Measurements from ENCODE around the gene RBFOX2. TPM values are rescaled to one million over a fixed set of nuclear protein-coding genes. Genes with fewer than 3 reads are reported as not detected.

RBFOX2 gene
- total and polyA plus RNA-seq, 4 donors: 29.9 to 152 (median 80.0) TPM

DNA sequence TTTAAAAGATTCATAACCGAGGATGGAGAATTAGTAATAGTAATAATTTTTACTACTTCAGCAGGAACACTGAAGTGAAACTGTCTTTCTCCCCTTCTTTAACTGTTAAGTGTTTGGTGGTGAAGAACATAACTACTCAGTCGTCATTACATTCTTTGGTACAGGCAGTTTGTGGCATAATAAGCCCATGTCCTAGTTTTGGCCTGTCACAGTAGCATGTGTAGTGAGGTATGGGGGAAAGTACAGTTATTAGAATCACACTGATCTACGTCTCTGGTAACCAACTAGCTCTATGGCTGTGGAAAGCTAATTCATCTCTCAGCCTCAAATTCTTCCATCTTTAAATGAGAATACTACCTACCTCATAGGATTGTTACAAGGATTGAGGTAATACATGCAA, 71.8 kb downstream of the RBFOX2 start:
- Histone ChIP-seq H3K9me3 (ENCODE audit: control insufficient read depth, low read length) (no peaks in the 10 kb centered on the region), H3K4me3 (ENCODE audit: low read length in 2 of 2) (no peak overlapping the region), H3K27ac (ENCODE audit: low read depth in 1 of 2, low read length in 2 of 2) (no peak overlapping the region), H3K36me3 (ENCODE audit: control insufficient read depth in 1 of 2, insufficient read depth in 2 of 2, low read length in 1 of 2) (no peaks in the 10 kb centered on the region), H3K27me3 (ENCODE audit: control insufficient read depth in 1 of 2, insufficient read depth in 2 of 2, low read length in 1 of 2) (no peaks in the 10 kb centered on the region), H3K4me1 (ENCODE audit: control insufficient read depth in 1 of 2, insufficient read depth in 2 of 2, low read length in 2 of 2) (peaks cover 0 to 4% of the 10 kb centered on the region in 2 donors)
- intact Hi-C loops (cut with DNase I): no loop called here
- ATAC-seq (ENCODE audit: low FRiP score) (no peak), DNase-seq (no peak)
- 39 to 50% methylated on average over 3 of the region's 3 CpGs for WGBS, 2 donors

DNA sequence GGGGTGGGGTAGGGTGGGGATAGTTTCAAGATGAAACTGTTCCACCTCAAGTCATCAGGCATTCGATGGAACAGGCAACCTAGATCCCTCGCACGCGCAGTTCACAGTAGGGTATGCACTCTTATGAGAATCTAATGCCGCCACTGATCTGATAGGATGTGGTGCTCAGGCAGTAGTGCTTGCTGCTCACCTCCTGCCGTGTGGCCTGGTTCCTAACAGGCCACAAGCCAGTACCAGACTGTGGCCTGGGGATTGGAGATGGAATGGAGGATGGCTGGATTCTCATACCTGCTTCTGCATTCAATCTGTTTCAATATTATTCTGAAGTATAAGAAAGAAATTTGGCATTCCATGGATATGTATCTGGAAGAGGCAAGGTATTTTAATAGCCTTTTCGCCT, 73.1 kb downstream of the RBFOX2 start:
- Histone ChIP-seq H3K4me3 (ENCODE audit: low read length in 2 of 2) (no peak overlapping the region), H3K27ac (ENCODE audit: low read depth in 1 of 2, low read length in 2 of 2) (no peak overlapping the region), H3K4me1 (ENCODE audit: control insufficient read depth in 1 of 2, insufficient read depth in 2 of 2, low read length in 2 of 2) (peaks cover 0 to 6% of the 10 kb centered on the region in 2 donors), H3K27me3 (ENCODE audit: control insufficient read depth in 1 of 2, insufficient read depth in 2 of 2, low read length in 1 of 2) (no peaks in the 10 kb centered on the region), H3K9me3 (ENCODE audit: control insufficient read depth, low read length) (no peaks in the 10 kb centered on the region), H3K36me3 (ENCODE audit: control insufficient read depth in 1 of 2, insufficient read depth in 2 of 2, low read length in 1 of 2) (no peaks in the 10 kb centered on the region)
- intact Hi-C loops (cut with DNase I): no loop called here
- ATAC-seq (ENCODE audit: low FRiP score): no peak
- WGBS, 2 donors: 88 to 96% methylated on average over 7 of the region's 7 CpGs
- DNase-seq: no peak

DNA sequence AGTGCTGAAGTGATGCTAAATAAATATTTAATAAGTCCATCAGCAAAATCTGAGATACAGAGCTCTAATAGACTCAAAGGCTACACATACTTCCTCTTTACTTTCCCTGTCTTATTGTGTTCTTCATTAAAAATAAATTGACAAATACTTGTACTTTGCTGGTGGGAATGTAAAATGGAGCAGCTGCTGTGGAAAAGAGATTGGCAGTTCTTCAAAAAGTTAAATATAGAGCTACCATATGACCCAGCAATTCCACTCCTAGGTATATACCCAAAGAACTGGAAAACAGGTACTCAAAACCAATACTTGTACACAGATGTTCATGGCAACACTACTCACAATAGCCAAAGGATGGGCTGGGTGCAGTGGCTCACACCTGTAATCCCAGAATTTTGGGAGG, 76.0 kb downstream of the RBFOX2 start:
- ATAC-seq (ENCODE audit: low FRiP score) (no peak), DNase-seq (no peak)
- Histone ChIP-seq H3K27ac (ENCODE audit: low read depth in 1 of 2, low read length in 2 of 2) (no peak overlapping the region), H3K4me3 (ENCODE audit: low read length in 2 of 2) (no peak overlapping the region), H3K4me1 (ENCODE audit: control insufficient read depth in 1 of 2, insufficient read depth in 2 of 2, low read length in 2 of 2) (peaks cover 0 to 4% of the 10 kb centered on the region in 2 donors), H3K9me3 (ENCODE audit: control insufficient read depth, low read length) (no peaks in the 10 kb centered on the region), H3K27me3 (ENCODE audit: control insufficient read depth in 1 of 2, insufficient read depth in 2 of 2, low read length in 1 of 2) (no peaks in the 10 kb centered on the region), H3K36me3 (ENCODE audit: control insufficient read depth in 1 of 2, insufficient read depth in 2 of 2, low read length in 1 of 2) (no peaks in the 10 kb centered on the region)
- intact Hi-C loops (cut with DNase I): no loop called here

DNA sequence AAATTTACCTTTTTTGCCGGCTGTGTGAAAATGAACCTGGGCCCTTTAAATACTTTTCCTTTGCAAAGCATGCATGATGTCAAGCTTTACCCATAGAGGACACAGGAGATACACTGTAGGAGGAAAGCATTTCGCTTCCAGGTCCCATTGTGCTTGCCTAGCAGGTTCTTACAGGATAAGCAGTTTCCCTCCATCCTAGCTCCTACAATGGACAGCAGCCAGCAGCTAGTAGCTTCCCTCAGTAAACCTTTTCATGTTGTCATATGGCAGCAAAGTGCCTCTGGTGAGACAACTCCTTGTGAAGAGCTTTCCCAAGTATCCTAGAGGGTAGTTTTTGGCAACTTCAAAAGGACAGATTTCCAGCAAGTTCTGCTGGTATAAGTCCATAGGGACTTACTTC, 78.4 kb downstream of the RBFOX2 start:
- no peak for ATAC-seq (ENCODE audit: low FRiP score)
- H3K27me3 ChIP-seq (ENCODE audit: control insufficient read depth in 1 of 2, insufficient read depth in 2 of 2, low read length in 1 of 2): no peaks in the 10 kb centered on the region
- no peak for DNase-seq
- WGBS, 2 donors: 91 to 96% methylated on average over 2 of the region's 2 CpGs
- no peaks in the 10 kb centered on the region for H3K9me3 ChIP-seq (ENCODE audit: control insufficient read depth, low read length)
- H3K27ac ChIP-seq (ENCODE audit: low read depth in 1 of 2, low read length in 2 of 2): no peak overlapping the region
- no peaks in the 10 kb centered on the region for H3K36me3 ChIP-seq (ENCODE audit: control insufficient read depth in 1 of 2, insufficient read depth in 2 of 2, low read length in 1 of 2)
- no peak overlapping the region for H3K4me3 ChIP-seq (ENCODE audit: low read length in 2 of 2)
- H3K4me1 ChIP-seq (ENCODE audit: control insufficient read depth in 1 of 2, insufficient read depth in 2 of 2, low read length in 2 of 2): peaks cover 0 to 4% of the 10 kb centered on the region in 2 donors
- intact Hi-C loops (cut with DNase I): no loop called here

DNA sequence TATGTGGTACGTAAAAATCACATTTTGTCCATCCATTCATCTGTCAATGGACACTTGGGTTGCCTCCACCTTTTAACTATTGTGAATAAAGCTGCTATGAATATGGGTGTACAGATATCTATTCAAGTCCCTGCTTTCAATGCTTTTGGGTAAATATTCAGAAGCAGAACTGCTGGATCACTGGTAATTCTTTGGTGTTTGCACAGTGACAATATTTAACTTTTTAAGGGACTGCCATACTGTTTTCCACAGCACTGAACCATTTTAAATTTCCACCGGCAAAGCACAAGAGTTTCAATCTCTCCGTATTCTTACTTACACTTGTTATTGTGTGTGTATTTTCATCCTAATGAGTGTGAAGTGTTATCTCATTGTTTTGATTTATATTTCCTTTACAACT, 79.4 kb downstream of the RBFOX2 start:
- DNase-seq: no peak
- no peak overlapping the region for H3K4me3 ChIP-seq (ENCODE audit: low read length in 2 of 2)
- peaks cover 0 to 4% of the 10 kb centered on the region in 2 donors for H3K4me1 ChIP-seq (ENCODE audit: control insufficient read depth in 1 of 2, insufficient read depth in 2 of 2, low read length in 2 of 2)
- H3K27ac ChIP-seq (ENCODE audit: low read depth in 1 of 2, low read length in 2 of 2): no peak overlapping the region
- H3K27me3 ChIP-seq (ENCODE audit: control insufficient read depth in 1 of 2, insufficient read depth in 2 of 2, low read length in 1 of 2): no peaks in the 10 kb centered on the region
- H3K9me3 ChIP-seq (ENCODE audit: control insufficient read depth, low read length): no peaks in the 10 kb centered on the region
- intact Hi-C loops (cut with DNase I): no loop called here
- ATAC-seq (ENCODE audit: low FRiP score): no peak
- 97 to 98% methylated on average over 3 of the region's 3 CpGs for WGBS, 2 donors
- no peaks in the 10 kb centered on the region for H3K36me3 ChIP-seq (ENCODE audit: control insufficient read depth in 1 of 2, insufficient read depth in 2 of 2, low read length in 1 of 2)

DNA sequence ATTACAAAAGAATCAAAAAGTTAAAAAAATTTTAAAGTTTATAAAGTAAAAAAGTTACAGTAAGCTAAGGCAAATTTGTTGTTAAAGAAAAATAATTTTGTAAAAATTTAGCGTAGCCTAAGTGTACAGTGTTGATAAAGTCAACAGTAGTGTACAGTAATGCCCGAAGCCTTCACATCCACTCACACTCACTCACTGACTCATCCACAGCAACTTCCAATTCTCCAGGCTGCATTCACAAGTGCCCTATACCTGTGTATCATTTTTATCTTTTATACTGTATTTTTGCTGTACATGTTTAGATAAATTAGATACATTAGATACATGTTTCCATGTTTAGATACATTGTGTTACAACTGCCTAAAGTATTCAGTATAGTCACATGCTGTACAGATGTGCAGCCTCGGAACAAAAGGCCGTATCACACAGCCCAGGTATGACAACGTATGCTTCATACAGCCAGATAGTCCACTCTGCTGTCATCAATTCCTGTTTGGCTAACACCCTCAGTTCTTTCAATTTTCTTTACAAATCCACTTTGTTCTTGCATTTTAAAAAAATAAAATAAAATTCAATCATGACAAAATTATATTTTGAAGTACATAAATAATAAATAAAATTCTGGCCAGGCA, 80.7 kb downstream of the RBFOX2 start:
- WGBS, 2 donors: 89 to 92% methylated on average over 5 of the region's 5 CpGs
- Histone ChIP-seq H3K9me3 (ENCODE audit: control insufficient read depth, low read length) (no peaks in the 10 kb centered on the region), H3K36me3 (ENCODE audit: control insufficient read depth in 1 of 2, insufficient read depth in 2 of 2, low read length in 1 of 2) (no peaks in the 10 kb centered on the region), H3K27ac (ENCODE audit: low read depth in 1 of 2, low read length in 2 of 2) (no peak overlapping the region), H3K27me3 (ENCODE audit: control insufficient read depth in 1 of 2, insufficient read depth in 2 of 2, low read length in 1 of 2) (no peaks in the 10 kb centered on the region), H3K4me1 (ENCODE audit: control insufficient read depth in 1 of 2, insufficient read depth in 2 of 2, low read length in 2 of 2) (peaks cover 0 to 4% of the 10 kb centered on the region in 2 donors), H3K4me3 (ENCODE audit: low read length in 2 of 2) (no peak overlapping the region)
- ATAC-seq (ENCODE audit: low FRiP score): no peak
- no peak for DNase-seq
- intact Hi-C loops (cut with DNase I): no loop called here

DNA sequence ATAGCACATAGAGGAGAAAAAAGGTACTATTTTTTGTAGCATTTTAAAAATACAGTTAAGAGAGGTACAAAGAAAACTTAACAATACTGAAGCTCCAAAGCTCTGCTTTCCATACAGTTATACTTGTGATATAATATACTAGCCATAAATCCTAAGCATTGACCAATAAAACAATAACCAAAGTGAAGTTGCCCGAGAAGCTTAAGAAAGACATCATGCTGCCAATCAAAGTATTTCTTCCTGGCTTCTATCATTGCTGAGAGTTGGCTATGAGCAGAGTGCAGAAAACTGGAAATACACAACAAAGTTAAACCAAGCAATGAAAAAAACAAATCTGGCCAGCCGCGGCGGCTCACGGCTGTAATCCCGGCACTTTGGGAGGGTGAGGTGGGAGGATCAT, 84.2 kb downstream of the RBFOX2 start:
- H3K27me3 ChIP-seq (ENCODE audit: control insufficient read depth in 1 of 2, insufficient read depth in 2 of 2, low read length in 1 of 2): no peaks in the 10 kb centered on the region
- ATAC-seq (ENCODE audit: low FRiP score) (no peak), DNase-seq (no peak)
- H3K27ac ChIP-seq (ENCODE audit: low read depth in 1 of 2, low read length in 2 of 2): no peak overlapping the region
- 24 to 34% methylated on average over 6 of the region's 6 CpGs for WGBS, 2 donors
- no peak overlapping the region for H3K4me3 ChIP-seq (ENCODE audit: low read length in 2 of 2)
- no peaks in the 10 kb centered on the region for H3K4me1 ChIP-seq (ENCODE audit: control insufficient read depth in 1 of 2, insufficient read depth in 2 of 2, low read length in 2 of 2)
- intact Hi-C loops (cut with DNase I): no loop called here
- H3K9me3 ChIP-seq (ENCODE audit: control insufficient read depth, low read length): no peaks in the 10 kb centered on the region
- no peaks in the 10 kb centered on the region for H3K36me3 ChIP-seq (ENCODE audit: control insufficient read depth in 1 of 2, insufficient read depth in 2 of 2, low read length in 1 of 2)

DNA sequence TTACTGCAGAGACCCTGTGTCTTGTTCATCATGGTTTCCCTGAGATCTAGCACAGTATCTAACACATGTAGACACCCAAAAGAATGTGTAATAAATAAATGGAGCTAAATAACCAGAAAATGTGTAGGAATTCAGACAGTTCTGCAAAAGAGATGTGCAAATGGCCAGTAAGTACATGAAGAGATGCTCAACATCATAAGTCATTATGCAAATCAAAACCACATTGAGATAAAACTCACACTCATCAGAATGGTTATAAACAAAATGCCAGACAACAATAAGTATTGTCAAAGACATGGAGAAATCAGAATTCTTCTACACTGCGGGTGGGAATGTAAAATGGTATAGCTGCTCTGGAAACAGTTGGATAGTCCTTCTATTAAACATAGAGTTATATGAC, 88.5 kb downstream of the RBFOX2 start:
- Histone ChIP-seq H3K27ac (ENCODE audit: low read depth in 1 of 2, low read length in 2 of 2) (no peak overlapping the region), H3K4me1 (ENCODE audit: control insufficient read depth in 1 of 2, insufficient read depth in 2 of 2, low read length in 2 of 2) (no peaks in the 10 kb centered on the region), H3K27me3 (ENCODE audit: control insufficient read depth in 1 of 2, insufficient read depth in 2 of 2, low read length in 1 of 2) (no peaks in the 10 kb centered on the region), H3K36me3 (ENCODE audit: control insufficient read depth in 1 of 2, insufficient read depth in 2 of 2, low read length in 1 of 2) (no peaks in the 10 kb centered on the region), H3K9me3 (ENCODE audit: control insufficient read depth, low read length) (no peaks in the 10 kb centered on the region), H3K4me3 (ENCODE audit: low read length in 2 of 2) (no peak overlapping the region)
- ATAC-seq (ENCODE audit: low FRiP score) (no peak), DNase-seq (no peak)
- WGBS, 2 donors: 97% methylated on average over 1 of the region's 1 CpG
- intact Hi-C loops (cut with DNase I): no loop called here

DNA sequence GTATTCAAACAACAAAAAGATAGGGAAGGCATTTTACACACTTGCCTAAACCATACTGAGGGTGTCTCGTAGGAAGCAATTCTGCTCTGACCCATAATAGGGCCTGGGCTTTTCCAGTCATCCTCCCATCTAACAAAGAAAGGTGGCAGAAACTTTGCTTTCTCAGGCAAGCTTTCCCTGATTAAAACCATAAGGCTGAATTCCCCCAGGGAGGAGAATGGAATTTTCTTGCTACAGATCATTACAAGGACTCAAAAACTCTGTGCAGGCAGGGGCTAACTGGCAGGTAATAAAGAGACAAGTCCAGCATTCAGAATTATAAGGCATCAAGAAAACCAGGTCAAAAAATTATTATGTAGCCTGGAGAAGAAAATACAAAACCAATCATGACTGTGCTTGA, 90.4 kb downstream of the RBFOX2 start:
- Histone ChIP-seq H3K27me3 (ENCODE audit: control insufficient read depth in 1 of 2, insufficient read depth in 2 of 2, low read length in 1 of 2) (no peaks in the 10 kb centered on the region), H3K4me3 (ENCODE audit: low read length in 2 of 2) (no peak overlapping the region), H3K4me1 (ENCODE audit: control insufficient read depth in 1 of 2, insufficient read depth in 2 of 2, low read length in 2 of 2) (no peaks in the 10 kb centered on the region), H3K27ac (ENCODE audit: low read depth in 1 of 2, low read length in 2 of 2) (no peak overlapping the region), H3K9me3 (ENCODE audit: control insufficient read depth, low read length) (no peaks in the 10 kb centered on the region), H3K36me3 (ENCODE audit: control insufficient read depth in 1 of 2, insufficient read depth in 2 of 2, low read length in 1 of 2) (no peaks in the 10 kb centered on the region)
- no peak for DNase-seq
- 48 to 61% methylated on average over 1 of the region's 1 CpG for WGBS, 2 donors
- no peak for ATAC-seq (ENCODE audit: low FRiP score)
- intact Hi-C loops (cut with DNase I): no loop called here

Measured in aorta (tissue), 5 donors.